ENCODE data around the gene CENPVL1. TPM values are rescaled to one million over a fixed set of nuclear protein-coding genes. Genes with fewer than 3 reads are reported as not detected.
"Not testable (repeated sequence)": the region's sequence is repeated elsewhere in the genome, so short reads cannot be mapped to it uniquely, and the experiment has no call there.

Gene CENPVL1
- total RNA-seq (ENCODE audit: unreplicated experiment) = not detected
- long read RNA-seq = 0 reads

DNA sequence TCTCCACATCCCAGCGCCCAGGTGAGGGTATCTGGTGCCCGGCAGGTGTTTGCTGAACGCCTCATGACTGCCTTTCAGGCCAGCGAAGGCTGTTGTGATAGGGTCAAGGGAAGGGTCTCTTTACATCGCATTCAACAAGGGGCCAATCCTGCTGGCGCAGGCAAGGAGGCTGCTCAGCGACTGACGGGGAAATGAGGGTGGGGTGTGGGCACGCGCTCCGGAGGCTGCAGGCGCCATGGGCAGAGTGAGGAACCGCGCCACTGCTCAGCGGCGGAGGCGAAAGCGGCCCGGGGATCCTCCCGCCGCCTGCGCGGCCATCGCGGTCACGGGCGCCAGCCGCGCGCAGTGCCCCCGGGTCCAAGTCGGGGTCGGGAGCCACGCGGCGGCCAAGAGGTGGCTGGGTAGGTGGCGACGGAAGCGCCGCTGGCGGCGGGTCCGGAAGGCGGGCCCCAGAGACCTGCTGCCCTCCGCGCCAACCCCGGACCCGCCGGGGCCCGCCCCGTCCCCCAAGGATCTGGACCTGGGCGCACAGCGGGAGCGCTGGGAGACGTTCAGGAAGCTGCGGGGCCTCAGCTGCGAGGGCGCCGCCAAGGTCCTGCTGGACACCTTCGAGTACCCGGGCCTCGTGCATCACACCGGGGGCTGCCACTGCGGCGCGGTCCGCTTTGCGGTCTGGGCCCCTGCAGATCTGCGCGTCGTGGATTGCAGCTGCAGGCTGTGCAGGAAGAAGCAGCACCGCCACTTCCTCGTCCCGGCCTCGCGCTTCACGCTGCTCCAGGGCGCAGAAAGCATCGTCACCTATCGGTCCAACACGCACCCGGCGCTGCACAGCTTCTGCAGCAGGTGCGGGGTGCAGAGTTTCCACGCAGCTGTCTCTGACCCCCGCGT, at the start of gene CENPVL1:
CENPVL1 (plus strand) TSS at position 236 of the 888 bp plus-strand sequence; CDS start at position 236, 0 bp downstream.
- not testable (repeated sequence) for H3K4me3 Mint-ChIP-seq (ENCODE audit: unreplicated experiment); H3K27me3 Mint-ChIP-seq (ENCODE audit: unreplicated experiment); H3K9me3 Mint-ChIP-seq (ENCODE audit: unreplicated experiment); H3K36me3 Mint-ChIP-seq (ENCODE audit: unreplicated experiment); H3K27ac Mint-ChIP-seq (ENCODE audit: unreplicated experiment); DNase-seq; H3K4me1 Mint-ChIP-seq (ENCODE audit: low read depth, unreplicated experiment)

GRCh38 chrX:51665981-51666380, 44.3 kb upstream of the CENPVL1 start:
- Mint-ChIP-seq H3K4me3 (ENCODE audit: unreplicated experiment) (no peak overlapping the region), H3K27ac (ENCODE audit: unreplicated experiment) (no peak overlapping the region), H3K9me3 (ENCODE audit: unreplicated experiment) (no peaks in the 10 kb centered on the region), H3K27me3 (ENCODE audit: unreplicated experiment) (no peaks in the 10 kb centered on the region), H3K36me3 (ENCODE audit: unreplicated experiment) (no peaks in the 10 kb centered on the region), H3K4me1 (ENCODE audit: low read depth, unreplicated experiment) (no peaks in the 10 kb centered on the region)
- no peak for DNase-seq
- TF ChIP-seq CTCF (IDR thresholded peaks at IDR 0.05; ENCODE audit: partially characterized antibody, unreplicated experiment) = no peak

DNA sequence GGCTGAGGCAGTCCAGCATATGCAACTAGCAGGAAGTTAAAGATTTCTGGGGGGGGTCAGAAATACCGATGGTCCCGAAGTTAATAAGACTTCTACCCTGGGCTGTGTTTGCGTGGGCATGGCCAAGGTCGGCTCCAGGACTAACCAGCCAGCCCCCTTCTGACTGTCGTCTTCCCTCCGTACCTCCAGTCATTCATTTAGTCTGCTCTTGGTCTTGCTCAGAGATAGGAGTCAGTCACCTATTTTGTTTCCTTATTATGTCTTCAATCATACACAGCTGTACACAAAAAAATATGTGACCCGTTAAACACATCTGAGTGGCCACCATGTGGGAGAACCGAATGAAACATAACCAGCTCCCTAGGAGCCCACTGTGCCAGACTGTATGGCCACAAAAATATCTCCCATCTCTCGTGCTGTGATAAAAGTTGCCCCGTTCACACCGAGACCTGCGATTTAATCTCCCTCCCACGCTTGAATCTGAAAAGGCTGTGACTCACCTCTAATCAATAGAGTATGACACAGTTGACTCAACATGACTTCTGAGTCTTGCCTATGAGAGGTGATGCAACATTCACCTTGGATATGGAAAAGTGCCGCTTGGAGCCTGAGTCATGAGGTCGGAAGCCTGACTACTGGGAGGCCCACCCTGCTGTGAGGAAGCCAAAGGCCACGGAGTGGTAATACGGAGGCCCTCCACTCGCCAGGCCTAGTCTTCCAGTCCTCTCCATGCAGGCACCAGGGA, 30.5 kb upstream of the CENPVL1 start:
- H3K27ac Mint-ChIP-seq (ENCODE audit: unreplicated experiment); H3K4me1 Mint-ChIP-seq (ENCODE audit: low read depth, unreplicated experiment); H3K4me3 Mint-ChIP-seq (ENCODE audit: unreplicated experiment); H3K36me3 Mint-ChIP-seq (ENCODE audit: unreplicated experiment); DNase-seq; H3K27me3 Mint-ChIP-seq (ENCODE audit: unreplicated experiment); H3K9me3 Mint-ChIP-seq (ENCODE audit: unreplicated experiment): not testable (repeated sequence)

GRCh38 chrX:51681808-51682719, 28.2 kb upstream of the CENPVL1 start:
- H3K27me3 Mint-ChIP-seq (ENCODE audit: unreplicated experiment); H3K27ac Mint-ChIP-seq (ENCODE audit: unreplicated experiment); H3K36me3 Mint-ChIP-seq (ENCODE audit: unreplicated experiment); H3K4me3 Mint-ChIP-seq (ENCODE audit: unreplicated experiment); DNase-seq; H3K9me3 Mint-ChIP-seq (ENCODE audit: unreplicated experiment); H3K4me1 Mint-ChIP-seq (ENCODE audit: low read depth, unreplicated experiment): not testable (repeated sequence)

- H3K27ac Mint-ChIP-seq (ENCODE audit: unreplicated experiment); H3K4me3 Mint-ChIP-seq (ENCODE audit: unreplicated experiment); H3K4me1 Mint-ChIP-seq (ENCODE audit: low read depth, unreplicated experiment); H3K36me3 Mint-ChIP-seq (ENCODE audit: unreplicated experiment); H3K27me3 Mint-ChIP-seq (ENCODE audit: unreplicated experiment); DNase-seq; H3K9me3 Mint-ChIP-seq (ENCODE audit: unreplicated experiment): not testable (repeated sequence)
These were observed 27.6 kb upstream of the CENPVL1 start, which contains the start of gene CENPVL2 for GRCh38 chrX:51682720-51683062. CENPVL2 (minus strand) TSS chrX:51682831; CDS start chrX:51682831, 0 bp downstream.

- no peaks in the 10 kb centered on the region for H3K9me3 Mint-ChIP-seq (ENCODE audit: unreplicated experiment)
- H3K4me3 Mint-ChIP-seq (ENCODE audit: unreplicated experiment) = no peak overlapping the region
- TF ChIP-seq CTCF (IDR thresholded peaks at IDR 0.05; ENCODE audit: partially characterized antibody, unreplicated experiment) = no peak
These were observed 16.1 kb upstream of the CENPVL1 start for GRCh38 chrX:51694254-51694653.

More at GRCh38 chrX:51694254-51694653, 16.1 kb upstream of the CENPVL1 start:
- Mint-ChIP-seq H3K27ac (ENCODE audit: unreplicated experiment) (no peak overlapping the region), H3K4me1 (ENCODE audit: low read depth, unreplicated experiment) (no peaks in the 10 kb centered on the region), H3K27me3 (ENCODE audit: unreplicated experiment) (peaks cover 2% of the 10 kb centered on the region), H3K36me3 (ENCODE audit: unreplicated experiment) (peaks cover 4% of the 10 kb centered on the region)
- DNase-seq = no peak
